ENCODE measurements around the gene FTHL17.

DNA sequence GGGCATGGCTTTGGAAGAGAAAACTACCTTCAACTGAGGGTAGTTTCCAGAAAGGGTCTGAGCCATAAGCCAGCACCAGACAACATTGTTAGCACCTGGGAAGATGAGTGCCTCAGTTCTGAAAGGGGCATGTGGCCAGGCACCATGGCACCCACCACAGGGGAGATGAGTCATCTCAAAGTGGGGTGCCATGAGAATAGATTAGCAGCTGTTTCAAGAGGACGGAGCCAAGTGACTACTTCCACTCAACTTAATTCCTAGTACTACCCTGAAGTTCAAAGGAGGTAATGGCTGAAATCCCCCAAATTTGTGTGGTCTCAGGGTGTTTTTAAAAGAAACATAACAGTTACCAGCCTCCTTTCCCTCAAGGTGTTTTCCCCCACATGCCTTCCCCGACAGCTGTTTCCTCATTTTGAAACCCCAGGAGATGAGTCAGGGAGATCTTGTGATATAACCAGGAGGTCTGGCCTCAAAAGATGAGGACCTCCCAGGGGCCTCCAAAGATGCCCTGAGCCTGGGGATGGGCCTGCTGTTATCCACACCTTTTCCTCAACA is 27.8 kb upstream of the FTHL17 start:
- TF ChIP-seq, protein P1, sequence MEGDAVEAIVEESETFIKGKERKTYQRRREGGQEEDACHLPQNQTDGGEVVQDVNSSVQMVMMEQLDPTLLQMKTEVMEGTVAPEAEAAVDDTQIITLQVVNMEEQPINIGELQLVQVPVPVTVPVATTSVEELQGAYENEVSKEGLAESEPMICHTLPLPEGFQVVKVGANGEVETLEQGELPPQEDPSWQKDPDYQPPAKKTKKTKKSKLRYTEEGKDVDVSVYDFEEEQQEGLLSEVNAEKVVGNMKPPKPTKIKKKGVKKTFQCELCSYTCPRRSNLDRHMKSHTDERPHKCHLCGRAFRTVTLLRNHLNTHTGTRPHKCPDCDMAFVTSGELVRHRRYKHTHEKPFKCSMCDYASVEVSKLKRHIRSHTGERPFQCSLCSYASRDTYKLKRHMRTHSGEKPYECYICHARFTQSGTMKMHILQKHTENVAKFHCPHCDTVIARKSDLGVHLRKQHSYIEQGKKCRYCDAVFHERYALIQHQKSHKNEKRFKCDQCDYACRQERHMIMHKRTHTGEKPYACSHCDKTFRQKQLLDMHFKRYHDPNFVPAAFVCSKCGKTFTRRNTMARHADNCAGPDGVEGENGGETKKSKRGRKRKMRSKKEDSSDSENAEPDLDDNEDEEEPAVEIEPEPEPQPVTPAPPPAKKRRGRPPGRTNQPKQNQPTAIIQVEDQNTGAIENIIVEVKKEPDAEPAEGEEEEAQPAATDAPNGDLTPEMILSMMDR (IDR thresholded peaks at IDR 0.05; ENCODE audit: poor library complexity, severe bottlenecking), result no peak
- TF ChIP-seq POLR2AphosphoS5 (IDR thresholded peaks at IDR 0.05) (no peak), EP300 (conservative IDR thresholded peaks at IDR 0.05; ENCODE audit: poor library complexity, severe bottlenecking) (no peak), EZH2 (IDR thresholded peaks at IDR 0.05; ENCODE audit: borderline replicate concordance, insufficient read depth, low read length, poor library complexity, severe bottlenecking) (no peak), TAF1 (IDR thresholded peaks at IDR 0.05; ENCODE audit: low read depth) (no peak), SMC3 (conservative IDR thresholded peaks at IDR 0.05; ENCODE audit: poor library complexity) (no peak), RAD21 (conservative IDR thresholded peaks at IDR 0.05) (no peak)
- TF ChIP-seq, protein P2, sequence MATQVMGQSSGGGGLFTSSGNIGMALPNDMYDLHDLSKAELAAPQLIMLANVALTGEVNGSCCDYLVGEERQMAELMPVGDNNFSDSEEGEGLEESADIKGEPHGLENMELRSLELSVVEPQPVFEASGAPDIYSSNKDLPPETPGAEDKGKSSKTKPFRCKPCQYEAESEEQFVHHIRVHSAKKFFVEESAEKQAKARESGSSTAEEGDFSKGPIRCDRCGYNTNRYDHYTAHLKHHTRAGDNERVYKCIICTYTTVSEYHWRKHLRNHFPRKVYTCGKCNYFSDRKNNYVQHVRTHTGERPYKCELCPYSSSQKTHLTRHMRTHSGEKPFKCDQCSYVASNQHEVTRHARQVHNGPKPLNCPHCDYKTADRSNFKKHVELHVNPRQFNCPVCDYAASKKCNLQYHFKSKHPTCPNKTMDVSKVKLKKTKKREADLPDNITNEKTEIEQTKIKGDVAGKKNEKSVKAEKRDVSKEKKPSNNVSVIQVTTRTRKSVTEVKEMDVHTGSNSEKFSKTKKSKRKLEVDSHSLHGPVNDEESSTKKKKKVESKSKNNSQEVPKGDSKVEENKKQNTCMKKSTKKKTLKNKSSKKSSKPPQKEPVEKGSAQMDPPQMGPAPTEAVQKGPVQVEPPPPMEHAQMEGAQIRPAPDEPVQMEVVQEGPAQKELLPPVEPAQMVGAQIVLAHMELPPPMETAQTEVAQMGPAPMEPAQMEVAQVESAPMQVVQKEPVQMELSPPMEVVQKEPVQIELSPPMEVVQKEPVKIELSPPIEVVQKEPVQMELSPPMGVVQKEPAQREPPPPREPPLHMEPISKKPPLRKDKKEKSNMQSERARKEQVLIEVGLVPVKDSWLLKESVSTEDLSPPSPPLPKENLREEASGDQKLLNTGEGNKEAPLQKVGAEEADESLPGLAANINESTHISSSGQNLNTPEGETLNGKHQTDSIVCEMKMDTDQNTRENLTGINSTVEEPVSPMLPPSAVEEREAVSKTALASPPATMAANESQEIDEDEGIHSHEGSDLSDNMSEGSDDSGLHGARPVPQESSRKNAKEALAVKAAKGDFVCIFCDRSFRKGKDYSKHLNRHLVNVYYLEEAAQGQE (IDR thresholded peaks at IDR 0.05; ENCODE audit: borderline replicate concordance), result no peak

Data from neural cell (in vitro differentiated cells).